Anterior cingulate cortex (tissue), 58 donors: ENCODE results near the gene CD34.

ENCODE experiments used
- DNase-seq, 58 donors: peaks; one replicate each; lab custom pipeline; 2025; lab: John Stamatoyannopoulos, UW

Gene CD34

DNA sequence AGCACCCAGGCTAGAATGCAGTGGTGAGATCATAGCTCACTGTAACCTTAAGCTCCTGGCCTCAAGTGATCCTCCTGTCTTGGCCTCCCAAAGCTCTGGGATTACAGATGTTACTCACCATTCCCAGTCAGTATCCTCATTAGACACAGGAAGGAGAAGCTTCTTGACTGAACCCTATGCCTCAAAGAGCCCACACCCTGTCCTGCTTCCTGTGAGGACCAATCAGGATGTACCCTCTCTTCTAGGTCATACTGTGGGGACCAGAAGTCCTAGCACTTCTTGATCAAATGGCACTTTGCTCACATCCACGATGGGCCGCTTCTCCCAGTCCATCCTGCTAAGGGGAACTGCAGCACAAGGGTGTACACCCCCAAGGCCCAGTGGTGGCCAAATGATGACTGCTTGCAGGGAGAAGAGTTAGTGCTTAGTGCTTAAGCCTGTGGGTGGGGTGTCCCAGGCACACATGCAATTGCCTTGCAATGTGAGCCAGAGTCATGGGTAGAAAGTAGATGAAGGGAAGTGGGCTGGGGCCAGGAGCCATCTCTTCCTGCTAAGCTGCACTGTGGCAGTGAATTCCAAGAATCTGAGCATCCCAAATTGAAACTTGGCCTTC lies 9.8 kb downstream of the CD34 start:
- DNase-seq, result no peak

DNA sequence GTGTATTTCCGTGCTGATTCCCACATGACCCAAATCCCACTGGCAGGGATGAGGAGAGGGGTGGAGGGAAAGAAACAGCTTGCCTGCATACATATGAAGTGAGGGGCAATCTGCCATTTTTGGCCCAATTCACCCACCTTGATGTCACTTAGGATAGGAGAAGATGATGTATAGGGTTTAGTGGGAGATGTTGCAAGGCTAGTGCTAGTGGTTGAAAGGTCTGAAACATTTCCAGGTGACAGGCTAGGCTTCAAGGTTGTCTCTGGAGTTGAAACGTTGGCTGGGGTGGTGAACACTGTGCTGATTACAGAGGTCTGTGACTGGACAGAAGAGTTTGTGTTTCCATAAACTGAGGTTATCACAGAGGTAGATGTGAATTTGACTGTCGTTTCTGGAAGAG lies 12.1 kb downstream of the CD34 start:
- DNase-seq, result no peak

DNA sequence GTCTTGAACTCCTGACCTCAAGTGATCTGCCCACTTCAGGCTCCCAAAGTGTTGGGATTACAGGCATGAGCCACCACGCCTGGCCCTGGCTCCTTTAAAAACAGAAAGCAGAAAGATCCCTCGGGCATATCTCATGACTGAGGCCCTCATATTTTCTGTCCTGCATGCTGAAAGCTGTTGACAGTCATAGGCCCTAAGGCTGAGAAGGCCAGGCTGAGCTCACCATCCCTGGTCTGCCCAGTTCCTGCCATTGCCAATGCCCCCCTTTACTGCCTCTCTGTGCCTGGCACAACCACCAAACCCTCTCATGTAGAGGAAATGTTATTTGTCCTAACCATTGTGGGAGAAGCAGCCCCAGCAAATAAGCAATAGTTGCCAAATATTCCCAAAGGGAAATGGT lies 12.7 kb downstream of the CD34 start:
- DNase-seq, result no peak

DNA sequence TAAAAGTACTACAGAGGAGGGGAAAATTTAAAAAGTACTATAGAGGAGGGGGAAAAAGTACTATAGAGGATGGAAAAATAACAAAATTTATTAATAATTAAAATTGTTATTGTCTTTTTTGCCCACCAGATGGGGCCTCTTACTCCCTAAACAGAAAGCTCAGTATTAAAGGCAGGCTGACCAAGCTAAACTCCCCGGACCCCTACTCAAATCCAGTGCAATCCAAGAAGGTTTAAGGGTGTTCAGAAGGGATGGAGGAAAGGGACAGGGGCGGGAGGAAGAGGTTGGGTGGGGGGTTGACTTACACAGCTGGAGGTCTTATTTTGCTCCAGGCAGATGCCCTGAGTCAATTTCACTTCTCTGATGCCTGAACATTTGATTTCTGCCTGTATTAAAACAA lies 13.7 kb downstream of the CD34 start:
- DNase-seq, result no peak

DNA sequence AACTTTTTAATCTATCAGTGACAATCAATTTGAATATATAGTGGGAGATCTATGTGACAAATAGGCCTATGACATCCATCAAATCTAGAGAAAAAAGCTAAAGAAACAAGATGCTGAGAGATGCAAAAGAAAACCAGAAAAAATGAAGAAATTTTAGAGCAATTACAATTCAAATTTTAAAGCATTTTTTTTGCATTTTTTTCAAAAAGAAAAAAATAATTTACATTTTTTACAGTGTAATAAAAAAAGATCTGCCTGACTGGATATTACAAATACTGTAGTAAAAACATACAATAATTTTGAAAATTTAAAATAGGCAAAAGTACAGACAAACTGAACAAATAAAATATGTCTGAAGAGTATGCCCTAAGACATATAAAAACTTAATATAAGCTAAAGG lies 14.4 kb downstream of the CD34 start:
- DNase-seq, result no peak

DNA sequence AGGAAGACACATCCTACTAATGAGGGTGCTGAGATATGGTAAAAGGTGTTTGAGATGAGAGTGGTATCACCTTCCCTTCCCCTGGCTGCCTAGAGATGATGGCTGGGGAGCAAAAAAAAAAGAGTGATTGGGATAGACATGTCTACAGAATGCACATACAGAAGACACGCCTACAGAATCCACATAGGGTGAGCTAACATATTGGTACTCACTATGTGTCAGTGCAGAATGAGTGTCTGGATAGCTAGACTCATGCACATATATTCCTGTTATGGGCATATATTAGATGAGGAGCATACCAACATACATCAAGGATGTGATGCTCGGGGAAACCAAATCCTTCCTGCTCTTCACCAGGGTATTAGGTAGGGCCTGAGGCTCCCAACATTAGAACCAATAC lies 16.2 kb downstream of the CD34 start:
- no peak for DNase-seq

DNA sequence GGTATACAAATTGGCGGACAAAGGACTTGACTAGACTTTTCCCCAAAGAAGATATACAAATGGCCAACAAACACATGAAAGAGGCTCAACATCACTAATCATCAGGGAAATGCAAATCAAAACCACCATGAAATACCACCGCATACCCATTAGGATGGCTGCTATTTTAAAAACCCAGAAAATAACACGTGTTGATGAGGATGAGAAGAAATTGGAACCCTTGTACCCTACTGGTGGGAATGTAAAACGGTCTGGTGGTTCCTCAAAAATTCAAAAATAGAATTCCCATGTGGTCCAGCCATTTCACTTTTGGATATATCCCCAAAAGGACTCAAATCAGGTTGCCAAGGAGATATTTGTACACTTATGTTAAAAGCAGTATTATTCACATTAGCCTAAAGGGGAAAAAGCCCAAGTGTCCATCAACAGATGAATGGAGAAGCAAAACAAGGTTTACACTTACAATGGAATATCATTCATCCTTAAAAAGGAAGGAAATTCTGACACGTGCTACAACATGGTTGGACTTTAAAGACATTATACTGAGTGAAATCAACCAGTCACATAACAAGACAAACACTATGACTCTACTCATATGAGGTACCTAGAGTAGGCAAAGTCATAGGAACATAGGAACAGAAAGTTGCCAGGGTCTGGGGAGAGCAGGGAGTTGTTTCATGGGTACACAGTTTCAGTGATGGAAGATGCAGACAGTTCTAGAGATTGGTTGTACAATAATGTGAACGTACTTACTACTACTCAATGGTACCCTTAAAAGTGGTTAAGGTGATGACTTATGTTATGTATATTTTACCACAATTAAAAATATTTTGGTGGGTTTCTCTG lies 17.0 kb downstream of the CD34 start:
- no peak for DNase-seq

DNA sequence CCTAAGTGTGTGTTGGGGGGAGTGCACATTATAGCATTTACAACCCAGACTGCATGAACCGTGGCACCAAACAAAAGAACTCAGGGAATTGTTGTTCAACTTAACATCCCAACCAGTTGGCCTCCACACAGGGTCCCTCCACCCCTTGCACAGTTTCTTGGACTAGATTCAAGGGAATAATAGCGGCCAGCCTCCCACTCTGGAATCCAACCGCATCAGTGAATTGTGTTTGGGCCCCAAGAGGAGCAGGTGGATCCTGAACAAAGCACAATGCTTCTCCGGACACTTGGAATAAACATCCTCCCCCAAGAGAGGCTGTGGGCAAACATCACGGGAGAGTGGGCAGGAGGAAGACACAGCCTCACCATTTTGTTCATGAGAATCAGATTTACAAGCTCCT lies 18.2 kb downstream of the CD34 start:
- DNase-seq, result no peak

DNA sequence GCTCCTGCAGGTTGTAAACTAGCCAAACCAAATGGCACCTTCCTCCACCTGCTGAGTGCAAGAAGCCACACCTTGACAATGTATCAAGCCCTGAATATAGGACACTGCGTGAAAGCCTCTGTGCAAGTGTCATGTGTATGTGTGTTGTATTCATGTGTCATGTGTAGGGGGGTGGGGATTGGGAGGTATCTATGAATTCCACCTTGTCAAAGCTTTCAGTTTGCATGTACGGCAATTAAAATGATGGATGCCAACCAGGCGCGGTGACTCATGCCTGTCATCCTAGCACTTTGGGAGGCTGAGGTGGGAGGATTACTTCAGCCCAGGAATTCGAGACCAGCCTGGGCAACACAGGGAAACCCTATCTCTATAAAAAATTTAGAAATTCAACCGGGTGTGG lies 19.8 kb downstream of the CD34 start:
- DNase-seq, result no peak

DNA sequence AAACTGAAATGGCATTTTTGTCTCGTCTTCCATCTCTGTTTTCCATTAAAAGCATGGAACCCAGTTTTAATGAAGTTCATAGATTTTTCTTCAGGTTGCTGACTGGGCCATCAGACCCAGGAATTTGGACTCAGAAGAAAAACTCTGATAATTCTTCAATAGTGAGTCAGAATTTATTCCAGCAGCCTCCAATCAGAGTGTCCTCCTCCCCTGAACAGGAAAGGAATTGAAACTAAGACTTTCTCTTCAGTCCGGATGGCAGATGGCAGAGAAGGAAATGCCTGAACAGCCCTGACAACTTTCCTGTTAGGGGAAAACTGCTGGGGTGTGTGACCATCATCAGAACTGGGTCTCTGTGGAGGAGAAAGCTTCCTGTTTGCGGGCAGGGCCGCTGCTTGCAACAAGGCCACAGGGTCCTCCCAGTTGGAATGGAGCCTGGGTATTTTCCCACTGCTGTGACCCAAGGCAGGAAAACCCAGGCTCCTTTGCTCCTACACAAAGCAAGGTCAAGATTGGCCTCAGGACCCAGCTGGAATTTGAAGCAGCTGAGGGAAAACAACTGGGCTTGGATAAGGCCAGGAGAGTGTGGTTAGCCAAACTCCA lies 20.7 kb downstream of the CD34 start:
- DNase-seq, result peak in 23 of 58 donors; percentile 6 to 52 (median 27)

DNA sequence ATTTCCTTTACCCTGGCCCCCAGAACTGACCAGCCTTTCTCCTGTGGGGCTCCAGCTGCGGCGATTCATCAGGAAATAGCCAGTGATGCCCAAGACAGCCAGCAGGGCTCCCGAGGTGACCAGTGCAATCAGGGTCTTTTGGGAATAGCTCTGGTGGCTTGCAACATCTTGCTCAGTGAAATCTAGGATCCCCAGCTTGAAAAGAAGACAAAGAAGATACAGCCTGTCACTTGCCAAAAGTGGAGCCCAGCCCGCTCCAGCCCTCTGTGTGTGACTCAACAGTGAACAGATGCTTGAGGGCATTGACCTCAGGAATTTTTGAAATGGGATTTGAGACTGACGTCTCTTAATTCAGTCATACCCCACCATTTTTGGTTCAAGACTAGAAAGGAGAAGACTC lies 22.3 kb downstream of the CD34 start:
- no peak for DNase-seq

DNA sequence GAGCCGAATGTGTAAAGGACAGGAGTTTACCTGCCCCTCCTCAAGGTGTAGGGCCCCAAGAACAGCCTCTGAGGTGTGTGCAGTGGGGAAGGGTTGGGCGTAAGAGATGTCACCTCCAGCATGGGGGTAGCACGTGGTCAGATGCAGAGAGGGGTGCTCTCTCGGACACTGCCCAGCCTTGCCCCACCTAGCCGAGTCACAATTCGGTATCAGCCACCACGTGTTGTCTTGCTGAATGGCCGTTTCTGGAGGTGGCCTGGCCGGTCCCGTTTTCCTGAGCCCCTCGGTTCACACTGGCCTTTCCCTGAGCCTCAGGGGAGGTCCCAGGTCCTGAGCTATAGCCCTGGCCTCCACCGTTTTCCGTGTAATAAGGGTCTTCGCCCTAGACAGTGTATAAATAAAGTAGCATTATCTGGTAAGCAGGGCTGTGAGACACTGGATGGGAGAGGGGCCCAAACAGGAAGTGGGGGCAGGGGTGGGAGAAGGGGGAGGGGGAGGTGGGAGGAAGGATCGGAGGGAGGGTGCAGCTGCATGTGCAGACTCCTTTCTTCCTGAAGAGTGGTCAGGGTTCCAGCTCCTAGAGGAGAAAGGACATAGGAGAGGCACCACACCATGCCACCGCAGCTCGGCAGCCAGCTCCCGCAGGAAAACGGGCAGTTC lies 23.3 kb downstream of the CD34 start:
- no peak for DNase-seq

DNA sequence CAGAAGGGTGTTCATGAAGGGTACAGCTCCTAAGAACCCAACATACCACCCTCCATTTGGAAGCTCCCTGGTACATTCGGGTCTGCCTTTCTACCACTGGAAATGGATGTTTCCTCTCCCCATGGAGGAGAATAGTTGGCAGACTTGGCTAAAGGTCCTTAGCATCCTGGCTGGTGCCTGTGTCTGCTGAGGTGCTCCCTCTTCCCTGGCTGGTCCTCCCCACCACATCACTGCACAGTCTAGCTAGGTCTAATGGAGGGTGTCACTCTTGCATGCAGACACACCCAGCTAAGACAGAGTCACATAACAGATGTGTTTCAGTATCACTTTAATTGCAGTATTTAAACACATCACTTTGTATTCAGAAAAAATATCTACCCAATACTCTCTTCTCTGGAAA lies 24.7 kb downstream of the CD34 start:
- no peak for DNase-seq

DNA sequence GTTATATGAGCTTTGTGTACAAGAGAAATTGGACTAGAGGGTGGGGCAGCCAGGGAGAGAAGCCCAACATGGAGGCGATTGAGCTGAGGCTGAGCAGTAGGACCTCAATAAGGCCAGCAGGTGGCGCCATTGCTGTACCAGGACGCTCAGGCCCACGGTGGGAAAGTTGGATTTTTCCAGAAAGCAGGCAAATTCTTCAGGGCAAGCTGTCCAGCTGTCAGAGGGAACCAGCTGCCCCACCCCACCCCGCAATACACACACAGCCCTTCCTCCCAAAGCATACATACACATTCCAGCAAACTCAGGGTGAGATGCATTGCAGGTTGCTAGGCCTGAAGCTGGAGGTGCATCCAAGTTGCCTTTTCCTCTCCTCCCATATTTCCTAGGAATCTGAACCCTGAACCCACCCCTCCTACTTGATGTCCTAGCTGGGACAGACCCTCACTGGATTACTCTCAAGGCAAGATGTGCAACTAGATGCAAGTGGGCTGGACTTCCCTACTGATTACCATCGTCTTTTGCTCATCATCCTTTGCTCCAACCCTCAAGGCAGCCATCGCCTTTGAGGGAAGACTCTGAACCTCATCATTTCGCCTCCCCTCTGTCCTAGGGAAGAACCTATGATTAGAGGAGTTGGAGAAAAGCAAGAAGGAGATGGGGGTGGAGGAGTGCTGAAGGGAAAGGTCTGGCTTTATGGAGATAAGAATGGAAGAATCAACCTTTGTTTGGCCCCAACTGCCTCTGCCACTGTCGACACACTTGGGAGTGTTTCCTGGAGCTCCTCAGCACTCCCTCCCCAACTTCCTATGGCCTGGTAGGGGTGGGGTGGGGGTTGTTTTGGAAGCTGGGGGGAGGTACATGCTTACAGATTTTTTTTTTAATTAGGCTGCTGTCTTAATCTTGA lies 25.5 kb downstream of the CD34 start:
- peak in 56 of 58 donors; percentile 22 to 90 (median 66) for DNase-seq

DNA sequence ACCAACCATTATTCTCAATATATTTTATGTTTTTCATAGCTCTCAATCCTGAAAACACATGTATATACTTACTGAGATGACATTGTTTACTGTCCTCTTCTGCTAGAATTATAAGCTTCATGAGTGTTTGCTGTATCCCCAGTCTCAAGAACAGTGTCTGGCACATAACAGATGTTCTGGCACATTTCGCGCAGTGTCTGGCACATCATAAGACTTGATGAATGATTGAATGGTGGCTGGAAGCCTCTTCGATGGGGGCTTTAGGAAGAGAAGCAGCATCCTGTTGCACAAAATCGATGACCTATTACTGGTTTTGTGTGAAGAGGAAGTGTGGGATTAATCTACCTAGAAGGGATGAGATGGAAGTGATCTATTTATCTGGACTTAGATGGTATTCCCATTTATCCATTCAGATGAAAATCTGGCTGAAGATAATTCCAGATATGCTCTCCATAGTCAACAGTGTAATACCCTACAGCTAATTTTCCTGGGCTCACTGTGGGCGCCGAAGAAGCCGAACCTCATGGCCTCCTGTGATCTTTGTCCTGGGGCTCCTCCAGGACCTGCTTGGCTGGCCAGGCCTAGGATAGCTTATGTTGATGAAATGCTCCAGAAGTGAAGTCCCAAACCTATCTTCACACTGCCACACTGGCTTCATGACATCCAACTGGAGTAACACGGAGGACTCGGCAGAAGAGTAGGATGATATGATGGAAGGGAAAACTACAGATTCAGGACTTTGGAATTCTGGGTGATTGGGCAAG lies 26.5 kb downstream of the CD34 start:
- DNase-seq, result peak in 1 of 58 donors; percentile 10

DNA sequence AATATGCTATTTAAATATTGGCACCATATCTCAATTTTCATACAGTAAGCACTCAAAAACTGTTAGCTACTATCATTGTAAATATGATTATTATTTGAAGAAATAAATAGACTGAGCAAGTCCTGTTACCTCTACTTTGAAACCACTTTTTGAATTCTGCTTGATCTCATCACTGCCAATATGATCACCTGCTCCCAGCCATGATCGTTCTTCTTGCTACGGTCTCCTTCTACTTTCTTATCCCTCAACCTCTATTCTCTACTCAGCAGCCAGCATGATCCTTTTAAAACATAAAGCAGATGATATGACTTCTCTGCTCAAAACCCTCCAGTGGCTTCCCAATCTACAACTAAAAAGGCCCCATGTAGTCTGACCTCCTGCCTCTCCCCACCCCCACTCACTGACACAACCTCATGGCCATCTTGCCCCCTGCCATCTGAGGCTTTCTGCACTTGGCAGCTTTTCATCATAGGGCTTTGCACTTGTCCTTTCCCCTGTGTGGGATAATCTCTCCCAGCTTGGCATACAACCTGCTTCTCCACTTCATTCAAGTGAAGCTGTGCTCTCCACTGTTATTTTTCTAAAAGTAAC lies 27.2 kb downstream of the CD34 start:
- DNase-seq, result no peak

DNA sequence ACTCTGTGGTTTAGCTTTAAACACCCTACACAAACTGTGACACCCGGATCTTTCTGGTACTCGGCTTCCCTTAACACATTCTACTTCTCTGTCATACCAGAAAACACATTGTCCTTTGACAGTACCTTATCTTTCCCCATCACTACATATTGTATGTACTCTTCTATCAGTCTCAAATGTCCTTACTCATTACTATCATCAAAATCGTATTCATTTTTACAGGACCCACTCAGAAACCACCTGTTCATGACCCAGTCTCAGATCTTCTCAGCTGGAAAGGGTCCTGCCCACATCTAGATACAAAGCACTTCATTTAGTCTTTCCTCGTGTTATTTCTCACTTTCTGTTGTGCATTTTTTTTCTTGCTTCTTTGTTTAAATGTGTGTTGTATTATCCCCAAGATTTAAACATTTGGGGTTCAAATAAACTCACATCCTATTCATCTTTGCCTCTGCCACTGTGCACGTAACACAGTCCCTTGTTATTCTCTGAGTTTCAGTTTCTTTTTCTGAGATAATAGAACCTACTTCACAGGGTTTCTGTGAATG lies 27.7 kb downstream of the CD34 start:
- no peak for DNase-seq

DNA sequence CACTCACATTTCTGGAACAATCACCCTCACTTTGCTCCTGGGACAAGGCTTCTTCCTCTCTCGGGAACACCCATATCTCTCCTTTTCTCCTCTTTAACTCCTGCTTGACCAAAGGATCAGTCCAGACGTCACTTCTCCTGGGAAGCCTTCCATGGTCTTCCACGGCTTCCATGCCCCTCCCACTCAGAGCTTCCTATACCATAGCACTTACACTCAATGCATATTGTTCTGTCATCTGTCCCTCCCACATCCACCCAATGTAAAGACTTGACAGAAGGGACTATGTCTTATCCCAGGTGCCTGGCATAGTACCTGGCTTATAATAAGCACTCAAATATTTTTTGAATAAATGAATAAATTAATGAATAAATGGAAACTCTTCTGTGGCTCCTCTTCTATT lies 28.2 kb downstream of the CD34 start:
- no peak for DNase-seq

DNA sequence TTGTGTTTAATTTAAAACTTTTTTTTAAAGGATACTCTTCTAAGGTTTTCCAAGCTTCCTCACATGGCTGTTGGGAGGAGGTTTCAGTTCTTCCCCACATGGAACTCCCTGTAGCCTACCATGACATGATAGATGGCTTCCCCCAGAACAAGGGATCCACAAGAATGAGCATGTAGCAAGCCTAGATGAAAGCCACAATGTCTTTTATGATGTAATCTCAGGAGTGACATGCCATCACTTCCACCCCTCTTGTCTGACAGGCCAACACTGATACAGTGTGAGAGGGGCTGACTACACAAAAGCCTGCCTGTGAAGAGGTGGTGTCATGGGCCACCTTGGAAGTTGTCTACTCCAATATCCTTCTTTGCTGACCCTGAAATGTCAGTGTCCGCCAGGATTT lies 32.0 kb downstream of the CD34 start:
- no peak for DNase-seq
